ENCODE results near the gene LCOR. TPM values are rescaled to one million over a fixed set of nuclear protein-coding genes. Genes with fewer than 3 reads are reported as not detected.

LCOR gene
- total and polyA plus RNA-seq, 4 donors: 2.5 to 31.2 (median 14.5) TPM

DNA sequence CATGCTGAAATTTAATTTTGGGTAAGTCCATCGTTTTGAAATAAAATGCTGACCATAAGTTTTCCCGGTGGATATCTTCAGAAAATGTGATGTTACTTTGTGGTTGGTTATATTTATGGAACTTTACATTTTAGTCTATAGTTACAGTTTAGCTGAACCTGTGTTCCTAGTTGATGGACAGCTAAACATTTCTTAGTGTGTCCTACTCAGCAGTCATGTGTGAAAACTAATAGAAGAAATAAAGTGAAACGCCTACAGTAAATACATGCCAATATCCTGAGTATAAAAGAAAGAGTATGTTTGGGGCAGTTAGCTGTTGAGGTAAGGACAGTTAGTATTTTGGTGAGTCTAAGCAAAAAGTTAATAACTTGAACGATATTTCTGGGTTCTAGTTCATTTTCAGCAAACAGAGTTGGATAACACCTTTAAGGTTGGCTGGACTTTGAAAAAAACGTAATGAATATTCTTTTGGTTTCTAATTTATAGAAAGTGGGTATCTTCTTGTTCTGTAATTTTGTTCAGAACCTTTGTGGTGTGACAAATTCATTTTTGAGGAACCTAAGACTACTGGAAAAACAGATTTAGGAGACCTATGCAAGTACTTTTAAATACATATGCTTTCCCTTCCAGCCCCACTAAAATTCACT, 28.7 kb downstream of the LCOR start:
- DNase-seq (ENCODE audit: low spot score): no peak
- H3K27me3 ChIP-seq (ENCODE audit: control insufficient read depth in 4 of 4, insufficient read depth in 4 of 4, low read length in 3 of 4): no peaks in the 10 kb centered on the region
- WGBS: 83% methylated on average over 5 of the region's 5 CpGs
- H3K36me3 ChIP-seq (ENCODE audit: control insufficient read depth in 4 of 4, insufficient read depth in 3 of 4, low read depth in 1 of 4, low read length in 3 of 4): peaks cover 0 to 3% (median 0%) of the 10 kb centered on the region in 4 donors
- H3K9me3 ChIP-seq (ENCODE audit: control insufficient read depth in 4 of 4, low read length in 3 of 4): no peaks in the 10 kb centered on the region
- H3K27ac ChIP-seq (ENCODE audit: low read depth in 1 of 2, low read length in 2 of 2): no peak overlapping the region
- no peak overlapping the region for H3K4me3 ChIP-seq (ENCODE audit: low read depth in 1 of 3, low read length in 3 of 3)
- H3K4me1 ChIP-seq (ENCODE audit: control insufficient read depth in 4 of 4, insufficient read depth in 4 of 4, low read length in 3 of 4): peaks cover 2 to 17% (median 11%) of the 10 kb centered on the region in 4 donors
- no peak overlapping the region for H3K9ac ChIP-seq (ENCODE audit: low read depth in 1 of 2, low read length in 2 of 2)
- TF ChIP-seq RXRA (IDR thresholded peaks at IDR 0.05): no peak
- TF ChIP-seq, protein P1, sequence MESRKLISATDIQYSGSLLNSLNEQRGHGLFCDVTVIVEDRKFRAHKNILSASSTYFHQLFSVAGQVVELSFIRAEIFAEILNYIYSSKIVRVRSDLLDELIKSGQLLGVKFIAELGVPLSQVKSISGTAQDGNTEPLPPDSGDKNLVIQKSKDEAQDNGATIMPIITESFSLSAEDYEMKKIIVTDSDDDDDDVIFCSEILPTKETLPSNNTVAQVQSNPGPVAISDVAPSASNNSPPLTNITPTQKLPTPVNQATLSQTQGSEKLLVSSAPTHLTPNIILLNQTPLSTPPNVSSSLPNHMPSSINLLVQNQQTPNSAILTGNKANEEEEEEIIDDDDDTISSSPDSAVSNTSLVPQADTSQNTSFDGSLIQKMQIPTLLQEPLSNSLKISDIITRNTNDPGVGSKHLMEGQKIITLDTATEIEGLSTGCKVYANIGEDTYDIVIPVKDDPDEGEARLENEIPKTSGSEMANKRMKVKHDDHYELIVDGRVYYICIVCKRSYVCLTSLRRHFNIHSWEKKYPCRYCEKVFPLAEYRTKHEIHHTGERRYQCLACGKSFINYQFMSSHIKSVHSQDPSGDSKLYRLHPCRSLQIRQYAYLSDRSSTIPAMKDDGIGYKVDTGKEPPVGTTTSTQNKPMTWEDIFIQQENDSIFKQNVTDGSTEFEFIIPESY (IDR thresholded peaks at IDR 0.05): no peak
- TF ChIP-seq TAF1 (conservative IDR thresholded peaks at IDR 0.05): no peak
- no peak for TF ChIP-seq GABPA (IDR thresholded peaks at IDR 0.05 in 1 of 2, conservative IDR thresholded peaks at IDR 0.05 in 1 of 2)
- TF ChIP-seq SP1 (IDR thresholded peaks at IDR 0.05): no peak
- TF ChIP-seq HNF4A (conservative IDR thresholded peaks at IDR 0.05): no peak
- TF ChIP-seq, protein P2, sequence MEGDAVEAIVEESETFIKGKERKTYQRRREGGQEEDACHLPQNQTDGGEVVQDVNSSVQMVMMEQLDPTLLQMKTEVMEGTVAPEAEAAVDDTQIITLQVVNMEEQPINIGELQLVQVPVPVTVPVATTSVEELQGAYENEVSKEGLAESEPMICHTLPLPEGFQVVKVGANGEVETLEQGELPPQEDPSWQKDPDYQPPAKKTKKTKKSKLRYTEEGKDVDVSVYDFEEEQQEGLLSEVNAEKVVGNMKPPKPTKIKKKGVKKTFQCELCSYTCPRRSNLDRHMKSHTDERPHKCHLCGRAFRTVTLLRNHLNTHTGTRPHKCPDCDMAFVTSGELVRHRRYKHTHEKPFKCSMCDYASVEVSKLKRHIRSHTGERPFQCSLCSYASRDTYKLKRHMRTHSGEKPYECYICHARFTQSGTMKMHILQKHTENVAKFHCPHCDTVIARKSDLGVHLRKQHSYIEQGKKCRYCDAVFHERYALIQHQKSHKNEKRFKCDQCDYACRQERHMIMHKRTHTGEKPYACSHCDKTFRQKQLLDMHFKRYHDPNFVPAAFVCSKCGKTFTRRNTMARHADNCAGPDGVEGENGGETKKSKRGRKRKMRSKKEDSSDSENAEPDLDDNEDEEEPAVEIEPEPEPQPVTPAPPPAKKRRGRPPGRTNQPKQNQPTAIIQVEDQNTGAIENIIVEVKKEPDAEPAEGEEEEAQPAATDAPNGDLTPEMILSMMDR (IDR thresholded peaks at IDR 0.05; ENCODE audit: low read depth, low read length, missing input control): no peak
- TF ChIP-seq, protein P3, sequence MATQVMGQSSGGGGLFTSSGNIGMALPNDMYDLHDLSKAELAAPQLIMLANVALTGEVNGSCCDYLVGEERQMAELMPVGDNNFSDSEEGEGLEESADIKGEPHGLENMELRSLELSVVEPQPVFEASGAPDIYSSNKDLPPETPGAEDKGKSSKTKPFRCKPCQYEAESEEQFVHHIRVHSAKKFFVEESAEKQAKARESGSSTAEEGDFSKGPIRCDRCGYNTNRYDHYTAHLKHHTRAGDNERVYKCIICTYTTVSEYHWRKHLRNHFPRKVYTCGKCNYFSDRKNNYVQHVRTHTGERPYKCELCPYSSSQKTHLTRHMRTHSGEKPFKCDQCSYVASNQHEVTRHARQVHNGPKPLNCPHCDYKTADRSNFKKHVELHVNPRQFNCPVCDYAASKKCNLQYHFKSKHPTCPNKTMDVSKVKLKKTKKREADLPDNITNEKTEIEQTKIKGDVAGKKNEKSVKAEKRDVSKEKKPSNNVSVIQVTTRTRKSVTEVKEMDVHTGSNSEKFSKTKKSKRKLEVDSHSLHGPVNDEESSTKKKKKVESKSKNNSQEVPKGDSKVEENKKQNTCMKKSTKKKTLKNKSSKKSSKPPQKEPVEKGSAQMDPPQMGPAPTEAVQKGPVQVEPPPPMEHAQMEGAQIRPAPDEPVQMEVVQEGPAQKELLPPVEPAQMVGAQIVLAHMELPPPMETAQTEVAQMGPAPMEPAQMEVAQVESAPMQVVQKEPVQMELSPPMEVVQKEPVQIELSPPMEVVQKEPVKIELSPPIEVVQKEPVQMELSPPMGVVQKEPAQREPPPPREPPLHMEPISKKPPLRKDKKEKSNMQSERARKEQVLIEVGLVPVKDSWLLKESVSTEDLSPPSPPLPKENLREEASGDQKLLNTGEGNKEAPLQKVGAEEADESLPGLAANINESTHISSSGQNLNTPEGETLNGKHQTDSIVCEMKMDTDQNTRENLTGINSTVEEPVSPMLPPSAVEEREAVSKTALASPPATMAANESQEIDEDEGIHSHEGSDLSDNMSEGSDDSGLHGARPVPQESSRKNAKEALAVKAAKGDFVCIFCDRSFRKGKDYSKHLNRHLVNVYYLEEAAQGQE (IDR thresholded peaks at IDR 0.05): no peak
- TF ChIP-seq, protein P4, sequence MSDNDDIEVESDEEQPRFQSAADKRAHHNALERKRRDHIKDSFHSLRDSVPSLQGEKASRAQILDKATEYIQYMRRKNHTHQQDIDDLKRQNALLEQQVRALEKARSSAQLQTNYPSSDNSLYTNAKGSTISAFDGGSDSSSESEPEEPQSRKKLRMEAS (IDR thresholded peaks at IDR 0.05): no peak
- TF ChIP-seq, protein P5, sequence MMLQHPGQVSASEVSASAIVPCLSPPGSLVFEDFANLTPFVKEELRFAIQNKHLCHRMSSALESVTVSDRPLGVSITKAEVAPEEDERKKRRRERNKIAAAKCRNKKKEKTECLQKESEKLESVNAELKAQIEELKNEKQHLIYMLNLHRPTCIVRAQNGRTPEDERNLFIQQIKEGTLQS (IDR thresholded peaks at IDR 0.05): no peak
- TF ChIP-seq RAD21 (IDR thresholded peaks at IDR 0.05): no peak
- no peak for TF ChIP-seq HNF4G (IDR thresholded peaks at IDR 0.05)
- no peak for TF ChIP-seq YY1 (IDR thresholded peaks at IDR 0.05)
- no peak for TF ChIP-seq FOXA2 (IDR thresholded peaks at IDR 0.05)
- no peak for TF ChIP-seq FOXA1 (IDR thresholded peaks at IDR 0.05)
